AG04450 (cell line): ENCODE measurements around the gene ZBTB20. TPM values are rescaled to one million over a fixed set of nuclear protein-coding genes. Genes with fewer than 3 reads are reported as not detected.

Experiments
- CTCF ChIA-PET: fragments of 300-600, 350-600 bp; formaldehyde crosslinking; extraction: SDS; loops from one replicate; lab custom pipeline; 2022; ENCODE audit warnings: antibody characterized with exemption, inconsistent platforms; lab: Charles Lee
- POLR2A ChIA-PET: fragments of 350-600 bp; formaldehyde crosslinking; extraction: SDS; loops from one replicate; lab custom pipeline; 2021; ENCODE audit warnings: antibody characterized with exemption, inconsistent platforms; lab: Yijun Ruan, JAX
- DNase-seq: peaks from one replicate; pipeline ENCODE4 v3.0.0-alpha.2; 2011; ENCODE audit warnings: low read depth, low spot score
- H3K27ac ChIP-seq: one replicate; pipeline ENCODE4 v1.5.1; 2012; ENCODE audit warnings: low read depth, low read length, control low read depth
- H3K27me3 ChIP-seq: one replicate; pipeline ENCODE4 v1.6.0; 2012; ENCODE audit warnings: low read length; ENCODE audit not compliant: control insufficient read depth, insufficient read depth
- H3K4me3 ChIP-seq: 2 replicates; pipeline ENCODE4 v1.5.1; 2011; ENCODE audit warnings: mild to moderate bottlenecking, low read depth, low read length, control low read depth
- H3K9me3 ChIP-seq: 2 replicates; pipeline ENCODE4 v1.5.1; 2012; ENCODE audit warnings: low read length; ENCODE audit not compliant: control insufficient read depth, insufficient read depth
- polyA plus RNA-seq: library from polyadenylated mRNA; depleted of rRNA; stranded (reverse); fragments of >200 nt; gene quantifications from 2 replicates; pipeline ENCODE4 v1.2.3, GENCODE V29; 2011
- TF ChIP-seq, protein P1 (sequence below): IDR thresholded peaks from 2 replicates; pipeline ENCODE4 v1.5.1; 2011; ENCODE audit warnings: low read depth, low read length, control low read depth, inconsistent platforms

ZBTB20 gene
- polyA plus RNA-seq, 1 experiment: 3.0 TPM

GRCh38 chr3:114384558-114384903 lies 762.6 kb downstream of the ZBTB20 start:
- ChIA-PET POLR2A (interaction anchor here (0.6 to 1.6 kb wide), 6 partner anchors 16 to 1170 kb away, joined by 3 to 11 read pairs (median 4); no protein-coding TSS in a partner anchor), CTCF (interaction anchor here (0.5 to 3.7 kb wide), 58 partner anchors 8 to 1445 kb away, joined by 3 to 24 read pairs (median 4); partner anchors contain the start of gene ZBTB20)
- no peaks in the 10 kb centered on the region for H3K9me3 ChIP-seq
- TF ChIP-seq, protein P1, sequence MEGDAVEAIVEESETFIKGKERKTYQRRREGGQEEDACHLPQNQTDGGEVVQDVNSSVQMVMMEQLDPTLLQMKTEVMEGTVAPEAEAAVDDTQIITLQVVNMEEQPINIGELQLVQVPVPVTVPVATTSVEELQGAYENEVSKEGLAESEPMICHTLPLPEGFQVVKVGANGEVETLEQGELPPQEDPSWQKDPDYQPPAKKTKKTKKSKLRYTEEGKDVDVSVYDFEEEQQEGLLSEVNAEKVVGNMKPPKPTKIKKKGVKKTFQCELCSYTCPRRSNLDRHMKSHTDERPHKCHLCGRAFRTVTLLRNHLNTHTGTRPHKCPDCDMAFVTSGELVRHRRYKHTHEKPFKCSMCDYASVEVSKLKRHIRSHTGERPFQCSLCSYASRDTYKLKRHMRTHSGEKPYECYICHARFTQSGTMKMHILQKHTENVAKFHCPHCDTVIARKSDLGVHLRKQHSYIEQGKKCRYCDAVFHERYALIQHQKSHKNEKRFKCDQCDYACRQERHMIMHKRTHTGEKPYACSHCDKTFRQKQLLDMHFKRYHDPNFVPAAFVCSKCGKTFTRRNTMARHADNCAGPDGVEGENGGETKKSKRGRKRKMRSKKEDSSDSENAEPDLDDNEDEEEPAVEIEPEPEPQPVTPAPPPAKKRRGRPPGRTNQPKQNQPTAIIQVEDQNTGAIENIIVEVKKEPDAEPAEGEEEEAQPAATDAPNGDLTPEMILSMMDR: no peak
- no peaks in the 10 kb centered on the region for H3K27me3 ChIP-seq
- peak overlapping the region; percentile 39 for H3K27ac ChIP-seq
- DNase-seq: no peak
- peak overlapping the region; percentile 17; the same call in 1 of the 2 replicates for H3K4me3 ChIP-seq

DNA sequence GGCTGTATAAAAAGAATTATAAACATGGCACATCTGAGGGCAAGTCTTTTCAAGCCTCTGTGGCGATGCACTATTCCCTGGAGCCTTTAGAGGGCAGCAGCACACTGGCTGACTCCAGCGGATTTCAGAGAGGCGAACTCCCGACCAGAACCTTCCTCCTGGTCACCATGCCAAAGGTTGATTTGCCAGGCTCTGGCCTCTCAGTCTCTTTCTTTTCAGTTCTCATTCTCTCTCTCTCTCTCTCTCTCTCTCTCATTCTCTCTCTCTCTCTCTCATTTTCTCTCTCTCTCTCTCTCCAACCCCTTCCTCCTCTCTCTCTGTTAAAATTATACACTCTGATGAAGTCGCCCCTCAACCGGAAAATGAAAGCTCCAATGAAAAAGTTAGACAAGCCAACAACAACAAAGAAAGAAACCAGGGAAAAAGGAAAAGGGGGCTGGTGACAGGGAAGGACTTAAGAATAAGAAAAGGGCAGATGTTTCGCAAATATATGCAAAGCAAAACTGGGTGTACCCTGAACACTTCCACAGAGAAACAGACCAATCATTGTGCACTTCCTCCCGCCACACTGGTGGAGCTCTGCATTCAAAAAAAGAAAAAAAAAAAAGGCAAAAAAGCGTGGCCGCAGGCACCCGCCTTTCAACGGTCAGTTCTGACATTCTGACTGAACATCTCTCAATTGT lies 763.1 kb downstream of the ZBTB20 start:
- ChIA-PET POLR2A (interaction anchor here (0.6 to 1.6 kb wide), 7 partner anchors 17 to 1170 kb away, joined by 3 to 11 read pairs (median 3); no protein-coding TSS in a partner anchor), CTCF (interaction anchor here (0.5 to 3.7 kb wide), 62 partner anchors 9 to 1446 kb away, joined by 3 to 24 read pairs (median 4); partner anchors contain the start of gene ZBTB20)
- DNase-seq: peak; percentile 69
- H3K27me3 ChIP-seq: no peaks in the 10 kb centered on the region
- peak overlapping the region; percentile 45 for H3K4me3 ChIP-seq
- TF ChIP-seq, protein P1: peak; percentile 98
- no peaks in the 10 kb centered on the region for H3K9me3 ChIP-seq
- H3K27ac ChIP-seq: peak overlapping the region; percentile 53

GRCh38 chr3:114380233-114380651 lies 766.8 kb downstream of the ZBTB20 start:
- CTCF ChIA-PET: interaction anchor here (0.6 to 2.0 kb wide), 5 partner anchors 17 to 817 kb away, joined by 3 to 13 read pairs (median 3); no protein-coding TSS in a partner anchor
- TF ChIP-seq, protein P1: no peak
- Histone ChIP-seq H3K27me3 (no peaks in the 10 kb centered on the region), H3K9me3 (no peaks in the 10 kb centered on the region), H3K4me3 (no peak overlapping the region), H3K27ac (peak overlapping the region; percentile 88)
- POLR2A ChIA-PET: interaction anchor here (0.6 to 1.3 kb wide), 5 partner anchors 17 to 228 kb away, joined by 3 to 5 read pairs (median 5); no protein-coding TSS in a partner anchor
- peak; percentile 82 for DNase-seq

DNA sequence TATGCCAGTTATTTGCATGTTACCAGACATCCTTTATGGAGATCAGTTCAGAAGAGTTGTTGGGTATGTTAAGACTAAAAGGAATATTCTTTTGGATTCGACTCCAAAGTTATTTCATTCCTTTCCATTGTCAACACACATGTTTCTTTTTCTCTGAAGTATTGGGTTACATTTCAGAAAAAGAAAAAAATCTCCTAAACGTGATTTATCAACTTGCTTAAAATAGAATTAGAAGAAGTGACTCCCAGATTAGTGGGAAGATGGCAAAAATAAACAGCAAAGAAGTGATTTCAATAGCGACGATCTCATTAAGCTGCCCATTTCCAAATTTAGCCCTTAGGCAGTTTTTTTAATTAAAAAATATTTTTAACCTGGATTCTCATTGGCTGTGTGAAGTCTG lies 767.8 kb downstream of the ZBTB20 start:
- ChIA-PET POLR2A (interaction anchor here (0.6 to 1.3 kb wide), 2 partner anchors 40 to 350 kb away, joined by 5 read pairs; no protein-coding TSS in a partner anchor), CTCF (interaction anchor here (2.0 kb wide), 1 partner anchor 40 kb away, joined by 13 read pairs; no protein-coding TSS in a partner anchor)
- H3K27me3 ChIP-seq: no peaks in the 10 kb centered on the region
- H3K9me3 ChIP-seq: no peaks in the 10 kb centered on the region
- no peak overlapping the region for H3K4me3 ChIP-seq
- H3K27ac ChIP-seq: no peak overlapping the region
- DNase-seq: no peak
- TF ChIP-seq, protein P1: no peak

DNA sequence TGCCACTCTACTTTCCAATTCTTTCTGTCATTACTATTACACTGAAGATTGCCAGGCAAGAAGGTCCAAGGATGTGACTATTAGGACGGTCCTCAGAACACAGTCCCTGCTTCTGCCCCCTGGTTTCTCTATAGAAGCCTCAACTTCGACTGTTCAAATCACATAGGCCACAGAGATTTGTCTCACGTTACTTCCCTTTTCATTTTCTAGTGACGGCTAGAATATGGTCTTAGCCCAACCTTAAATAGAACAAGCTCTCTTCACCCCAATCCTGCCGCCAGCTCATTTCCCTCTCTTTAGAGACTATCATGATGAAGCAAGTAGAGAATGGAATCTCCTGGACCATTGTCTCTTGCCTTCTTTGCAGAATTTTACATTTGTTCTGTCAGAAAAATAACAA lies 768.3 kb downstream of the ZBTB20 start:
- CTCF ChIA-PET: no interaction called here
- no peak overlapping the region for H3K27ac ChIP-seq
- no peak for DNase-seq

More for the DNA sequence above, 768.3 kb downstream of the ZBTB20 start:
- TF ChIP-seq, protein P1: no peak
- Histone ChIP-seq H3K9me3 (no peaks in the 10 kb centered on the region), H3K27me3 (no peaks in the 10 kb centered on the region), H3K4me3 (no peak overlapping the region)
- POLR2A ChIA-PET: no interaction called here
